SKM-1 treated with dmso at 0.1 percent for 144 hours (cell line): ENCODE data around the gene AKAP6.

ENCODE experiments used
- DNase-seq: peaks from one replicate; lab custom pipeline; 2025; ENCODE audit not compliant: unreplicated experiment; lab: John Stamatoyannopoulos, UW

AKAP6 gene

GRCh38 chr14:32865827-32866376 is 536.8 kb downstream of the AKAP6 start:
- DNase-seq = no peak

DNA sequence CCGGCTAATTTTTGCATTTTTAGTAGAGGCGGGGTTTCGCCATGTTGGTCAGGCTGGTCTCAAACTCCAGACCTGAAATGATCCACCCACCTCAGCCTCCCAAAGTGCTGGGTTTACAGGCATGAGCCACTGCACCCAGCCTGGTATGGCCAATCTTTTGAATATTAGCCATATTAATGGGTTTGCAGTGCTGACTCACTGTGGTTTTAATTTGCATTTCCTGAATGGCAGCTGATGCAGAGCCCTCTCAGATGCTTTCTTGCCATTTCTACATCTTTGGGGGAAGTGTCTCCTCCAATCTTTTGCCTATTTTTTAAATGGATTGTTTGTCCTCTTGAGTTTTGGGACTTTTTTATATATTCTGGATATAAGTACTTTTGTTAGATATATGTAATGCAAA is 554.1 kb downstream of the AKAP6 start:
- no peak for DNase-seq
